AG04450 (cell line): Measurements from ENCODE around the gene SLC2A1. TPM values are rescaled to one million over a fixed set of nuclear protein-coding genes. Genes with fewer than 3 reads are reported as not detected.

ENCODE experiments used
- CTCF ChIA-PET: fragments of 300-600, 350-600 bp; formaldehyde crosslinking; extraction: SDS; loops from one replicate; lab custom pipeline; 2022; ENCODE audit warnings: antibody characterized with exemption, inconsistent platforms; lab: Charles Lee
- POLR2A ChIA-PET: fragments of 350-600 bp; formaldehyde crosslinking; extraction: SDS; loops from one replicate; lab custom pipeline; 2021; ENCODE audit warnings: antibody characterized with exemption, inconsistent platforms; lab: Yijun Ruan, JAX
- DNase-seq: peaks from one replicate; pipeline ENCODE4 v3.0.0-alpha.2; 2011; ENCODE audit warnings: low read depth, low spot score
- H3K27ac ChIP-seq: one replicate; pipeline ENCODE4 v1.5.1; 2012; ENCODE audit warnings: low read depth, low read length, control low read depth
- H3K27me3 ChIP-seq: one replicate; pipeline ENCODE4 v1.6.0; 2012; ENCODE audit warnings: low read length; ENCODE audit not compliant: control insufficient read depth, insufficient read depth
- H3K4me3 ChIP-seq: 2 replicates; pipeline ENCODE4 v1.5.1; 2011; ENCODE audit warnings: mild to moderate bottlenecking, low read depth, low read length, control low read depth
- H3K9me3 ChIP-seq: 2 replicates; pipeline ENCODE4 v1.5.1; 2012; ENCODE audit warnings: low read length; ENCODE audit not compliant: control insufficient read depth, insufficient read depth
- CTCF ChIP-seq: IDR thresholded peaks from 2 replicates; pipeline ENCODE4 v1.5.1; 2011; ENCODE audit warnings: low read depth, low read length, control low read depth, inconsistent platforms
- polyA plus RNA-seq: library from polyadenylated mRNA; depleted of rRNA; stranded (reverse); fragments of >200 nt; gene quantifications from 2 replicates; pipeline ENCODE4 v1.2.3, GENCODE V29; 2011

Gene SLC2A1
- polyA plus RNA-seq, 1 experiment, result 114 TPM

DNA sequence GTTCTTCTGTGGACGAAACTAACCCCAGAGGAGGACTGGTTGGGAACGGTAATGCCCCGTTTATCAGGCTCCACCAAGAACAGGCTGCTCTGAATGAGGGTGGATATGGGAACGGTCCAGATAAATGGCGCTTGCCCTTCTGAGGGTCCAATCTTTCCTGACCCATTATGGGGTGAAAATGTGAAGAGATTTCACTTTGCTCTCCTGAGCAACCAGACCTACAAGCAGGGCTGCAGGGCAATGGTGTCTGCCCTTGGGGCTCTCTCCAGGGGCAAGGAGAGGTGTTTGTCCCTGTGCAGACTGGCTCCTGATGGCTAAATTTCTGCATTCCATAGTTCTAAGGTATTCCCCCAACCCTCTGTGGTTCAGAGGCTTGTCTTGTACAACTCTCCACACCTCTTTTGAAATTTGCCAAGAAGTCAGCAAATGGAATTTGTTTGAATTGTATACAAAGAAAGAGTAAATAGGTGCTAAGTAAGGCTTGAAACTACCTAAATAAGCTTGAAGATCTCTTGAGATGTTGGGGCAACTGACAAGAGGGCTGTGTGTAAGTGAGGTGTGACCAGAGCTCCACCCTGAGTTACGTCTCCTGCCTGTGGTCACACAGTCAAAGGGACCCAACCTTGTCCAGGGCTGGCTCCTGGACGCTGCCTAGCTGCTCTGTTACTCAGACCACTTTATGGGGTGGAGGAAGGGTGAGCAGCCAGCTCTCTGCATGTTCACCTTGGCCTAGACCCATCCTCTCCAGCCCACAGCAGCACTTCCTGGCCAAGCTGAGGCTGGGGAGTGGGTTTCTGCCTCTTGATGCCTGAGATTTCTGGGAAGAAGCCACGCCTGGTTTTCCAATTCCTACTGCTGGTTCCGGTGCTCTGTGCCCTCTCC lies 24.8 kb downstream of the SLC2A1 start:
- Histone ChIP-seq H3K27me3 (no peaks in the 10 kb centered on the region), H3K9me3 (no peaks in the 10 kb centered on the region), H3K27ac (no peak overlapping the region), H3K4me3 (no peak overlapping the region)
- no peak for TF ChIP-seq CTCF
- CTCF ChIA-PET, result interaction anchor here (1.6 kb wide), 1 partner anchor 140 kb away, joined by 12 read pairs; no protein-coding TSS in a partner anchor
- POLR2A ChIA-PET, result no interaction called here
- DNase-seq, result no peak

DNA sequence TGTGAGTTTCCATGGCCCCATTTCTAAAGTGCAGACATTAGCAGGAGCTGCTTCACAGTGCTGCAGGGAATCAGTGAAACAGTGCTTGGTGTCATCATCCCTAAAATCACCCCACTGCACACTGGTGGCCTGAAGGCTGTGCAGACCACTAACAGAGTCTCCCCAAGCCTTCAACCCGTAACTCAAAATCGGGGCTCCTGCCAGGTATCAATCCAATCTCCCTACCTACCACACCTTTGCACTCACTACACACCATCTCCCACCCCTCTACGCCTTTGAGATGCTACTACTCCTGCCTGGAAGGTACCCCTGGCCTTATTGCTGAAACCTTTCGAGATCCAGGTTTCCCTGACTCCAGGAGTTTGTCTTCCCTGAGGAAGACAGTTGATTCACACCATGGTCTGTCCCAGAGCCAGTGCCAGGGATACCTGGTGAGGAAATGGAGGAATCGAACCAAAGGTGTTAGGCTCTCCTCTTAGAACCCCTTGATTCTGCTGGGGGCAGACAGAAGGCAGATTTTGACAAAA lies 25.5 kb downstream of the SLC2A1 start:
- Histone ChIP-seq H3K27me3 (no peaks in the 10 kb centered on the region), H3K4me3 (no peak overlapping the region), H3K9me3 (no peaks in the 10 kb centered on the region), H3K27ac (no peak overlapping the region)
- ChIA-PET CTCF (interaction anchor here (2.3 kb wide), 1 partner anchor 140 kb away, joined by 18 read pairs; no protein-coding TSS in a partner anchor), POLR2A (no interaction called here)
- DNase-seq, result no peak
- TF ChIP-seq CTCF, result no peak

- Histone ChIP-seq H3K27ac (no peak overlapping the region), H3K4me3 (no peak overlapping the region), H3K9me3 (no peaks in the 10 kb centered on the region), H3K27me3 (no peaks in the 10 kb centered on the region)
- ChIA-PET CTCF (interaction anchor here (2.3 kb wide), 1 partner anchor 141 kb away, joined by 18 read pairs; no protein-coding TSS in a partner anchor), POLR2A (no interaction called here)
- no peak for DNase-seq
- TF ChIP-seq CTCF, result no peak
Observed at GRCh38 chr1:42932442-42932941, 26.2 kb downstream of the SLC2A1 start.

GRCh38 chr1:42931911-42932422 lies 26.7 kb downstream of the SLC2A1 start:
- H3K27ac ChIP-seq, result no peak overlapping the region
- CTCF ChIA-PET, result interaction anchor here (0.7 to 2.3 kb wide), 2 partner anchors 17 to 141 kb away, joined by 5 to 18 read pairs; no protein-coding TSS in a partner anchor
- no peak for TF ChIP-seq CTCF

More at GRCh38 chr1:42931911-42932422, 26.7 kb downstream of the SLC2A1 start:
- POLR2A ChIA-PET, result no interaction called here
- Histone ChIP-seq H3K4me3 (no peak overlapping the region), H3K9me3 (no peaks in the 10 kb centered on the region), H3K27me3 (no peaks in the 10 kb centered on the region)
- DNase-seq, result no peak
